ENCODE results near the gene CHMP2B.

- TF ChIP-seq CTCF (IDR thresholded peaks at IDR 0.05) (no peak), POLR2A (IDR thresholded peaks at IDR 0.05) (no peak)
Observed at GRCh38 chr3:87261925-87262324, 34.8 kb downstream of the CHMP2B start.
